Dedifferentiated amniotic fluid mesenchymal stem cell (primary cell): Measurements from ENCODE around the gene ARF4.
"Not testable (repeated sequence)": the region's sequence is repeated elsewhere in the genome, so short reads cannot be mapped to it uniquely, and the experiment has no call there.

ENCODE experiments used
- DNase-seq: peaks from one replicate; pipeline ENCODE4 v3.0.0-alpha.2; 2016; ENCODE audit errors: extremely low spot score

The ARF4 gene

DNA sequence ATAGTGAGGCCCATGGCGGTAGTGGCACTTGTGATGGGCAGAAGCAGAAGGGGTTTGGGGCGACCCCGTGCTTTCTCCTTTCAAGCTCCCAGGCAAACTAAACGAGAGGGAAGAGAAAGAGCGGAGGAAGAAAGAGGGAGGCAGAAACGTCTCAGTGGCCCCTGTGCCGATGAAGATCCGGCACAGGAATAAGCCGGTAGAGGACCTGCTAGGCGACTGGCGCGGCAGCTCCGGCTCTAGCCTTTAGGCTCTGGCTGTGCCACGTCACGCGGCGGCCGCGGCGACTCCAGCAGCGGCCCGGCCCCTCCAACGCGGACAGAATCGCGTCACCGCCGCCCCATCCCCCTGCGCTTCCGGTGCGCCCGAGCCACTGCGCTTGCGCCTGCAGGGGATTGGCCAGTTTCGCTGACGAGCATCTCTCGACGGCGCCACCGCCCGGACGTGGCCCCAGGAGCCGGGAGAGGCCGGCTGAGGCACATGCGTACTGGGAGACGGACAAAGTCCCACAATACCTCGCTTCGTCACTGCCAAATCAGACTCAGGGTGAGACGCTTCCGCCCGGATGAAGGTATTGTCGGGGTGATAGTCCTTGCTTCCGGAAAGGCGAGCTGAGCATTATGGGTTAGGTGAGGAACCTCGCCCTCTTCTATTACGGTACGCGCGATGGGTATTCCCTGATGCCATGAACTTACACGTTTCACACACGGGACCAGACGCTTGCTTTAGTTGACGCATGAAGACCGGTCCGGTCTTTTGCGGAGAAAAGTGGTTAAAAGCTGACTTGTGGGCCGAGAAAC is at the start of gene ARF4:
TSS of gene ARF4 (minus strand) at position 218 of the 797 bp plus-strand sequence. CDS start at position 14, 204 bp downstream.
- peak; percentile 99 for DNase-seq

DNA sequence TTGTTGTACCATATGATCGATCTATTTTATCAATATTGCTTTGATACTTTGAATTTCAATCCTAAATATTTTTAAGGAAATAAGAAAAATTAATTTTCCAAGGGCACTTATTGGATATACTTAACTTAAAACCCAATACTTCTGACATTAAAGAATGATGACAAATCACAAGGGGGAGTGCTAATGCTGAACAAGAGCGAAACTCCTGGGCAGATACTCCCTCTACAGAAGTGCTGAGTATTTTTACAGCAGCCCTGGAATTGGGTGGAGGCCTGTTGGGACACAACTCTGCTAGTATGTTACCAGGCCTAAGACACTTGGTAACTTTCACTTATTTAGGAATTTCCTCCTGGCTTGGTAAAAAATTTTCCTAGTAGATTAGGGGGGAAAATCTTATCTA is 49.6 kb upstream of the ARF4 start:
- DNase-seq = peak; percentile 53

DNA sequence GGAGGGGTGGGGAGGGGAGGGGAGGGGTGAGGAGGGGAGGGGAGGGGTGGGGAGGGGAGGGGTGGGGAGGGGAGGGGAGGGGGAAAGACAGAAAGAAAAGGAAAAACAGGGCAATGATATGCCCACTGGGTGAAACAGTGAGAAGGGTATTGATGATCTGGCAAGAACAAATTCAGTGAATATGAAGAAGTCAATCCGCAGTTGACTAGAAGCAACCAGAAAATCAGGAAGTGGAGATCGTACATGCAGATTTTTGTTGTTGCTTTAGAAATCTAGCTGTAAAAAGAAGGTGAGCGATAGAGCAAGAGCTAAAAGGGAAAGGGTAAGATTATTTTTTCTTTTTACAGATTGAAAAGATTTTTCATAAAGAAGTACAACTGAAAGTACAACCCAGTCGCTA is 47.6 kb upstream of the ARF4 start:
- no peak for DNase-seq

DNA sequence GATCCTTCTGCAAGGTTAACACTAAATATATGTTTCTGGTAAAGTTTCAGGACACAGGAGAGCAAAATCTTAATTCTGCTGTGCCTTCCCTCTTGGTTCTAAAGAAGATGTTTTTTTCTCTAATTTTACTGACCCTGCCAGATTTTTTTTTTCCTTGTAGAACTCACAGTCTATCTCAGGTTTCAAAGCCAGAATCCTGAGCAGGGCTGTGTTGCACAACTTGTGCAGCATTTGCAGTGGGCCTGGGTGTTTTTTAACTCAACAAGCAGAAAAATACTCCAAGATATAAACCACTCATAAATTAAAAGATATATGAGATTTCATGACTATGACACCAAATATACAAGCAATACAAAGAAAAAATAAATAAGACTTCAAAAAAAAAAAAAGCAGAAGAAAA is 40.2 kb upstream of the ARF4 start:
- peak; percentile 57 for DNase-seq

DNA sequence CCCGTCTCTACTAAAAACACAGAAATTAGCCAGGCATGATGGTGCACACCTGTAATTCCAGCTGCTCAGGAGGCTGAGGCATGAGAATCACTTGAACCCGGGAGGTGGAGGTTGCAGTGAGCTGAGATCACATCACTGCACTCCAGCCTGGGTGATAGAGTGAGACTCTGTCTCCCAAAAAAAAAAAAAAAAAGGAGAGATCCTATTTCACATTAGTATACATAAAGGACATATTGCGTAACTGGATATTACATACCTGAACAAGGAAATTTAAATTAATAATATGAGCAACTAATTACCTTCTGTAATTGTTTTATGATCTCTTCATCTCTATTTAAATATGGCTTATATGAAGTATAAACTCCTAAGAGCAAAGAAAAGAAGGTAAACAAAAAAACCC is 37.1 kb upstream of the ARF4 start:
- DNase-seq = not testable (repeated sequence)

DNA sequence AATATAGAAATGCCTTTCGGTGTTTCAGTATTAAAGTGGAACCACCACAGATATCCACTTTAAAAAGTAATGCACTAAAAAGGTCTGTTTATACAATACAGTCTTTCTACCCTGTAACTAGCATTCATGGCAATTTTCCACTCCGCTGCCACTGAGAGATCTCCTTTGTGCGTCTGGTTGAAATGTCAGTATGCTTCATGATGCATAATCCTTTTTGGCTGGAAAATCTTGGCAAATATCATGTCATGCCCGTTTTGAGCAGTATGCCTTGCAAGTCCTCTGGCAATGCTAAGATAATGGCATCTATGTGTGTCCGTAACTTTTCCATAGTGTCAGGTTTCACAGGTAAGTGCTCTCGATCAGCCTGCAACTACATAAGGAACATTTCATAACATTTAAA is 30.8 kb upstream of the ARF4 start:
- DNase-seq = no peak

DNA sequence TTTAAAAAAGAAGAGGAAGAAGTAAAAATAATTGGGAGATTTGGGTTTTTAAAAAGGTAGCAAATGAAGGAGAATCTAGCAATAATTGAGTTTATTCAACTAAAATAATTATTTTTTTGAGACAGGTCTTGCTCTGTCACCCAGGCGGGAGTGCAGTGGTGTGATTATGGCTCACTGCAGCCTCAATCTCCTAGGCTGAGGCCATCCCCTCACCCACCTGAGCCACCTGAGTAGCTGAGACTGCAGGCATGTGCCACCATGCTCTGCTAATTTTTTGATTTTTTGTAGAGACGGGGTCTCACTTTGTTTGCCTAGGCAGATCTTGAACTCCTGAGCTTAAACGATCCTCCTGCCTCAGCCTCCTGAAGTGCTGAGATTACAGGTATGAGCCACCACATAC is 27.7 kb upstream of the ARF4 start:
- DNase-seq = no peak

DNA sequence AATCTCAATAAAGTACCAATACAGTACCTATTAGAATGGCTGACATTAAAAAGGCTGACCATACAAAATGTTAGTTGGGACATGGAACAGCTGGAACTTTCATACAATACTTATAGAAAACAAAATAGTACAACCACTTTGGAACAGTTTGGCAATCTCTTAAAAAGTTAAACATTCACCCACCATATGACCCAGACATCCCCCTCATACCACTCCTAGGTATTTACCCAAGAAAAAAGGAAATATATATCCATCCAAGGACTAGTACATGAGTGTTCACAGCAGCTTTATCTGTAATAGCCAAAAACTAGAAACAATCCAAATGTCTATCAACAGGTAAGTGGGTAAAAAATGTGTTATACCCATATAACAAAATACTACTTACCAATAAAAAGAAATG is 25.2 kb upstream of the ARF4 start:
- no peak for DNase-seq

DNA sequence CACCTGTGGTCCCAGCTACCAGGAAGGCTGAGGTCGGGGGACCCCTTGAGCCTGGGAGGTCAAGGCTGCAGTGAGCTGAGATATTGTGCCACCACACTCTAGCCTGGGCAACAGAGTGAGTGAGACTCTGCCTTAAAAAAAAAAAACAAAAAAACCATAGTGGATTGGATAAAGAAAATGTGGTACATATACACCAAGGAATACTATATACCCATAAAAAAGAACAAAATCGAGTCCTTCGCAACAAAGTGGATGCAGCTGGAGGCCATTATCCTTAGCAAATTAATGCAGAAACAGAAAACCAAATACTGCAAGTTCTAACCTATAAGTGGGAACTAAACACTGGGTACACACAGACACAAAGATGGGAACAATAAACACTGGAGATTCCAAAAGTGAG is 20.6 kb upstream of the ARF4 start:
- DNase-seq = no peak

DNA sequence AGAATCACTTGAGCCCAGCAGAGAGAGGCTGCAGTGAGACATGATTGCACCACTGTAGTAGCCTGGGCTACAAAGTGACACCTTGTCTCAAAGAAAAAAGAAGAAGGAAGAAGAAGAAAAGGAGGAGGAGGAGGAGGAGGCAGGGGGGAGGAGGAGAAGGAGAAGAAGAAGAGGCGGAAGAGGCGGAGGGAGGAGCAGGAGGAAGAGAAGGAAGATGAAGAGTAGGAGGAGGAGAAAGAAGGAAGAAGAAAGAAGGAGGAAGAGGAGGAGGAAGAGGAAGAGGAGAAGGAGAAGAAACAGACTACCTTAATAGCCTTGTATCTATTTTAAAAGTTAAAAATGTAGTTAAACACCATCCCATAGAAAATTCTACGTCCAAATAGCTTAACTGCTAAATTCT is 19.1 kb upstream of the ARF4 start:
- DNase-seq = no peak

DNA sequence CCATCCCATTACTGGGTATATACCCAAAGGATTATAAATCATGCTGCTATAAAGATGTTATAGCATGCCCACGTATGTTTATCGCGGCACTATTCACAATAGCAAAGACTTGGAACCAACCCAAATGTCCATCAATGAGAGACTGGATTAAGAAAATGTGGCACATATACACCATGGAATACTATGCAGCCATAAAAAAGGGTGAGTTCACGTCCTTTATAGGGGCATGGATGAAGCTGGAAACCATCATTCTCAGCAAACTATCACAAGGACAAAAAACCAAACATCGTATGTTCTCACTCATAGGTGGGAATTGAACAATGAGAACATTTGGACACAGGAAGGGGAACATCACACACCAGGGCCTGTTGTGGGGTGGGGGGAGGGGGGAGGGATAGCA is 14.7 kb upstream of the ARF4 start:
- DNase-seq = not testable (repeated sequence)

DNA sequence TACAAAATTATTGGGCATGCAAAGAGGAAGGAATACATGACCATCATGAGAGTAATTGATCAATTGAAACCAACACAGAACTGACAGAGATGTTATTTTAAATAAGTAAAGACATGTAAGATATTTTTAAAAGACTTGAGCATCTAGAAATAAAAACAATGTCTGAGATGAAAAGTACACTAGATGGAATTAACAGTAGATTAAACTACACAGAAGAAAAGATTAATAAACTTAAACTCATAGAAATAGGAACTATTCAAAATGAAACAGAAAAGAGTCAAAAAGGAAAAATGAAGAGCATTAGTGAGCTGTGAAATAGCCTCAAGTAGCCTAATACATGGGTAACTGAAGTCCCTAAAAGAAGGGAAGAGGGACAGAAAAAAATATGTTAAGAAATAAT is 8.5 kb upstream of the ARF4 start:
- DNase-seq = no peak

DNA sequence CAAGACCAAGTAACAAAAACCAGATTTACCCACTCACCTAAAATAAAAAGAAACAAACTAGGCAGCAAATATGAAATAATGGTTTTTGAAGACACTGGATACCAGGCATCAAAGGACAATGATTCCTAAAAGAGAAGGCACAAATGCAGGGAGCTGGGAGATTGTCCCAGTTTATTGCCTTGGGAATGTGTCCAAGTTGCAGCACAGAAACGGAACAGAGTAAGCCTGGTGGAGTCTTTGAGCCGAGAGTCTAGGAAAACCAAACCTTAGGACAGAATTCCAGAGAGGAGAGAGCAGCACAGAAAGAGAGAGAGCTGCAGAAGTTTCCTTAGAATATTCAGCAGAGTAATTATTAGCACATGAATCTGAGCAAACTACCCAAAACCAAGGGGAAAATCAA is 7.8 kb upstream of the ARF4 start:
- DNase-seq = no peak

DNA sequence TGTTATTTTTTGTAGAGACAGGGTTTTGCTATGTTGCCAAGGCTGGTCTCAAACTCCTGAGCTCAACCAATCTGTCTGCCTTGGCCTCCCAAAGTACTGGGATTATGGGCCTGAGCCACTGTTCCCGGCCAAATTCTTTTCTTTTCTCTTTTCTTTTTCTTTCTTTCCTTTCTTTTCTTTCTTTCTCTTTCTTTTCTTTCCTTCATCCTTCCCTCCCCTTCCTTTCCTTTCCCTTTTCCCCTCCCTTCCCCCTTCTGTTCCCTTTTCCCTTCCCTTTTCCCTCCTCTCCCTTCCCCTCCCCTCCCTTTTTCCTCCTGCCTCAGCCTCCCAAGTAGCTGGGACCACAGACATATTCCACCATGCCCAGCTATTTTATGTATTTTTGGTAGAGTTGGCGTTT is 3.1 kb upstream of the ARF4 start:
- DNase-seq = no peak

DNA sequence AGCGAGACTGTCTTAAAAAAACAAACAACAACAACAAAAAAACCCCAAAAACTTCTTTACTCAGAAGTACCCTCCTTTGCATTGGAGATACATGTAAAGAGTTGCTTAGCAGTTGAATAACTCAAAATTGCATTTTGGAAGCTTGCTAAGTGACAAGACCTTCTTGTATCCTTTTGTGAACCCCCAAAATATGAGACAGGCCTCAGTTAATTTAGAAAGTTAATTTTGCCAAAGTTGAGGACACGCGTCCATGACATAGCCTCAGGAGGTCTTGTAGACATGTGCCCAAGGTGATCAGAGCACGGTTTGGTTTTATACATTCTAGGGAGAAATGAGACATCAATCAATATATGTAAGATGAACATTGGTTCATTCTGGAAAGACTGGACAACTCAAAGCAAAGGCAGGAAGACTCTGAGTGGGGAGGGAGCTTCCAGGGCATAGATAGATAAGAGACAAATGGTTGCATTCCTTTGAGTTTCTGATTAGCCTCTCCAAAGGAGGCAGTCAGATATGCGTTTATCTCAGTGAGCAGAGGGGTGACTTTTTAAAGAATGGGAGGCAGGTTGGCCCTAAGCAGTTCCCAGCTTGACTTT is 1.7 kb upstream of the ARF4 start:
- no peak for DNase-seq

DNA sequence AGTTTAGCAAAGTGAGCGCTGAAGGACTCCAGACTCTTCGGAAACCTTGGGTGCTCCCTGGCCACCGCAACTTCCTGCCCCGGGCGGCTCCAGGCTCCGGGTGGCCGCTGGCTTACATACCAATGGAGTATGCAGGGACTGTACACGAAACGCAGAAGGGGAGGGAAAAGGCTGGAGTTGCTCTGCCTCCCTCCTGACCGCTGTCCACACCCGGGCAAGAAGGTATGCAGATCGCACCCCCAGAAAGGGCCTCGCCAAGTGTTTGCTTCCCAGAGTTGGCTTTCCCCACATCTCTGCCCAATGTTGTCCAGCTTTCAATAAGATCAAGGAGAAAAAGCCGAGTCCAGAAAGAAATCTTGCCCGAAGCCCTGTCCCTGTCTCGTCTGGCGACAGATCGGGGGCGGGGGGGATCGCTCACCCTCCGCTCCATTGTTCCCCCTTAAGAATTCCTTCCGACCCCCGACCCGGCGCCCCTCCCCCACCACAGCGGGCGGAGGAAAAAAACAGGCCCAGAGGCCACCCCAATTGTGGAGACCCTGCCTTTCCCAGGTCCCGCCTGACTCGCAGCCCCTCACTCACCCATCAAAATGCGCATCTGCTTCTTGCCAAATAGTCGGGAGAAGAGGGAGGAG is 533 bp downstream of the ARF4 start:
- peak; percentile 90 for DNase-seq

DNA sequence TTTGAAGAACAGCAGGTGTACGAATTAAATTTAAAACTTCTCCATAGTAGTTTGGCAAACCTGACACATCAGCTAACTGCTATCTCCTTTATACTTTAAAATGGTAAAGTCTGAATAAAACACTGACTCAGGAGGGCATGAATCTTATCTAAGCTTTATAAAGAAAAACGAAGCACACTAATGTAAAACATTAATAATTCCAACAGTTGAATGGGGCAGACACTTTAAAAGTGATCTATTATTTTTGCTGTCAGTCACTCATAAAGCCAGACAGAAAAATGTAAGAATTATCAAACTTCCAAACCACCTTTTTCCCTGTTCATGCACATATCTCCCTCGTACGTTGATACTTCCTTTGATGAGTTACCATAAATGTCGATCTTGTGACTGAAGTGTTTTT is 2.6 kb downstream of the ARF4 start:
- DNase-seq = no peak

DNA sequence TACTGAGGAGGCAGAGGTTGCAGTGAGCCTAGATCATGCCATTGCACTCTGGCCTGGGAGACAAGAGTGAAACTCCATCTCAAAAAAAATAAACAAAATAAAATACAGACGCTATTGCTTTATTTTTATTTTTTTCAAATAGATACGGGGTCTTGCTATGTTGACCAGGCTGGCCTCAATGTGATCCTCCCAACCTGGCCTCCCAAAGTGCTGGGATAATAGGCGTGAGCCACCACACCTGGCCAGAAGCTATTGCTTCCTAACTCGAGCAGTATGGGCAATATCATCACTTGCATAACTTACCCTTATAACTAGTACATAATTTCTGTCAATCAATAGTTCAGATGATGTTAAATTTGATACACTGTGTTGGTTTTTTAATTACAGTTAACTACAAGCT is 3.0 kb downstream of the ARF4 start:
- DNase-seq = no peak

DNA sequence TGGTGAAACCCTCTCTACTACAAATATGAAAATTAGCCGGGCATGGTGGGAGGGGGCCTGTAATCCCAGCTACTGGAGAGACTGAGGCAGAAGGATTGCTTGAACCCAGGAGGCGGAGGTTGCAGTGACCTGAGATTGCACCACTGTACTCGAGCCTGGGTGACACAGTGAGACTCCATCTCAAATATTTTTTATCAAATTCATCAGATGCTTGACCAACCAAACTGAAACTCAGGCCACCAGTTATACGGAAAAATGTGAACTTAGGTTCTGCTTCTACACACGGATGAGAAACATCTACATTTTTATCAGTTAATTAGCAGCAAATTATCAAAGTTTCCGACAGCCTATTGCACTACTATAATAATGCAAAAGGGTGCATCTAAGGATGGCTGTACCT is 4.8 kb downstream of the ARF4 start:
- no peak for DNase-seq

DNA sequence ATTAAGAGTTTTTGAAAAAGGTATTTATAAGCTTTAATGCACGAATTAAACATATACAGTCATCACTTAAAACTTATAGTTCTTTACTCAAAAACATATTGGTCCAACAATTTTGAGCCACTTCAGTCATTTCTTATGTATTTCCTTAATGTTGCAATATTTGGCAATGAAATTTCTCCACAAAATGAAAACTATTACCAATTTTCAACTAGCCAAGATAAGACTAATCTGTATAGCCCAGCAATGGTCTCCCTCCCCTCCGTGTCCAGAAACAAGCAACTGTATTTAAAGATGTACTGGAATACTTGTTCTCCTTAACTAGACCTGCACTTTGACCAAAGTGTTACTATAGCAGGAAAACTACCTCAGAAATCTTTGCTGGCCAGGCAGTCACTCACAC is 9.2 kb downstream of the ARF4 start:
- no peak for DNase-seq

DNA sequence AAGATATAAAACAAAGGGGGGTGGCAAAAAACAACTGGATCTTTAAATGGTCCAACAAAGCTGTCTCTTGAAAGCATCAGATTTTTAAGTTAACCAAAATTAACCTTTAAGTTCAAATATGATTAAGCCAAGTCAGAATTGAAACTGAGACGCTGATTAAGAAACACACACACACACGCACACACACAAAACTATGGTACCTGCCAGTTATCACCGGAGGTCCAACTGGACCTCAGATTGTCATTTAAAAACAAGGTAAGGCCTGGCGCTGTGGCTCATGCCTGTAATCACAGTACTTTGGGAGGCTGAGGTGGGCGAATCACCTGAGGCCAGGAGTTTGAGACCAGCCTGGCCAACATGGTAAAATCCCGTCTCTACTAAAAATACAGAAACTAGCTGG is 10.4 kb downstream of the ARF4 start:
- DNase-seq = no peak

DNA sequence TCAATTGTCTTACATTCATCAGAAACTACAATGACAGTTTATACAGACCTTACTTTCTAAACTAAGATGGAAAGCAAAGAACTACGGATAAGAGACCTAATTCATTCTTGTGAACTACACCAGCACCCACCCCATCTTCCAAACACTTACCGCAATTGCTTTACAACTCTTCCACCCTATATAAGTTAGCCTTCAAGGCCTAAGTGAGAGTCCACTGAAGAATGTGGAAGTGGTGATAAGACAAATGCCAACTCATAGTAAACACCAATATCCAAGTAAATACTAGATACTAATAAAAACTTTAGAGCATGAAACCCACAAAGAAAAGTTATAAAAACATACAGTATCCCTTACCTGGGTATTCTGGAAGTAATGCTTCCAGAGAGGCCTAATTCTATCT is 13.6 kb downstream of the ARF4 start:
- DNase-seq = no peak

DNA sequence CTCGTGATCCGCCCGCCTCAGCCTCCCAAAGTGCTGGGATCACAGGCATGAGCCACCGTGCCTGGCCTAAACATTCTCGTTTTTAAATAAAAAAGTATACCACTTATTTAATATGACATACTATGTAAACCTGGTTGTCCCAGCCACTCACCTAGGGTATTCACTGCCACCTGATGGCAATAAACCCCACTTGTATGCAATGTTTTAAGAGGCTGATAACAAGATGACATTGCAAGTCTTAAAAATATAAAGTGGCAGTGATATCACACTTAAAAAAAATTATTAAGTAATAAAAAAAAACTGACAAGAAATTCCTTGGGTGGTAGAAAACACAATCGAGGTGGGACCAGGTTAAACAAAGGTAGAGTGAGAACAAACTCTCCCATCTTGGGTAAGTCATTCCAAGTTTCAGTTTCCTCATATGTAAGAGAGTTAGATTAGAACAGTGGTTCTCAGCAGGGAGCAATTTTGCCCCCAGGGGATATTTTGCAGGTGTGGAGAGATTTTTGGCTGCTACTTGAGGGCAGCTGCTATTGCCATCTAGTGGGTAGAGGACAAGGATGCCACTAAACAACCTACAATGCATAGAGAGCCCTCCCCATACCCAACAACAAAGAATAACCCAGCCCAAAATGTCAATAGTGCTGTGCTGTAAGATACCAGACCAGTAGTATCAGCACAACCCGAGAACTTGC is 14.5 kb downstream of the ARF4 start:
- DNase-seq = no peak
